Parathyroid adenoma (tissue), 2 donors: ENCODE data around the gene PKN2.

Experiments
- H2AFZ ChIP-seq: fragments of 300-600 bp; sonication (generic); one replicate; pipeline ENCODE4 v1.7.0; 2017; ENCODE audit warnings: antibody characterized with exemption, mild to moderate bottlenecking
- H3K27ac ChIP-seq: fragments of 300-600 bp; sonication (generic); one replicate; pipeline ENCODE4 v1.7.0; 2017
- H3K27me3 ChIP-seq: fragments of 300-600 bp; sonication (generic); one replicate; pipeline ENCODE4 v1.7.0; 2017; ENCODE audit warnings: low read length; ENCODE audit not compliant: control insufficient read depth, insufficient read depth
- H3K36me3 ChIP-seq: fragments of 300-600 bp; sonication (generic); one replicate; pipeline ENCODE4 v1.7.0; 2017; ENCODE audit warnings: low read length; ENCODE audit not compliant: control insufficient read depth, insufficient read depth
- H3K4me1 ChIP-seq: fragments of 300-600 bp; sonication (generic); one replicate; pipeline ENCODE4 v1.7.0; 2017; ENCODE audit warnings: control low read depth
- H3K4me2 ChIP-seq: fragments of 300-600 bp; sonication (generic); one replicate; pipeline ENCODE4 v1.7.0; 2017; ENCODE audit warnings: low read length
- H3K4me3 ChIP-seq: fragments of 300-600 bp; sonication (generic); one replicate; pipeline ENCODE4 v1.7.0; 2017; ENCODE audit warnings: low read depth, low read length
- H3K79me2 ChIP-seq: fragments of 300-600 bp; sonication (generic); one replicate; pipeline ENCODE4 v1.7.0; 2017; ENCODE audit warnings: control low read depth
- H3K9ac ChIP-seq: fragments of 300-600 bp; sonication (generic); one replicate; pipeline ENCODE4 v1.7.0; 2017; ENCODE audit warnings: mild to moderate bottlenecking
- H3K9me3 ChIP-seq: fragments of 300-600 bp; sonication (generic); one replicate; pipeline ENCODE4 v1.7.0; 2017; ENCODE audit warnings: low read length; ENCODE audit not compliant: control insufficient read depth
- CTCF ChIP-seq: fragments of 300-600 bp; sonication (generic); IDR thresholded peaks from one replicate; pipeline ENCODE4 v1.7.0; 2017; ENCODE audit warnings: antibody characterized with exemption, mild to moderate bottlenecking
- donor health status: primary hyperparathyroidism.

PKN2 gene

GRCh38 chr1:88684482-88685258 is 597 bp downstream of the PKN2 start:
- H3K4me1 ChIP-seq, result no peaks in the 10 kb centered on the region
- peak overlapping the region; percentile 87 for H3K27ac ChIP-seq
- peak overlapping the region; percentile 76 for H3K4me2 ChIP-seq
- peak overlapping the region; percentile 81 for H2AFZ ChIP-seq
- H3K79me2 ChIP-seq, result peaks cover 11% of the 10 kb centered on the region
- H3K27me3 ChIP-seq, result no peaks in the 10 kb centered on the region
- no peaks in the 10 kb centered on the region for H3K36me3 ChIP-seq
- peak overlapping the region; percentile 38 for H3K9ac ChIP-seq
- TF ChIP-seq CTCF, result no peak
- H3K9me3 ChIP-seq, result no peaks in the 10 kb centered on the region
- H3K4me3 ChIP-seq, result peak overlapping the region; percentile 78

GRCh38 chr1:88685259-88685620 is 1.2 kb downstream of the PKN2 start:
- TF ChIP-seq CTCF, result no peak
- H3K79me2 ChIP-seq, result peaks cover 11% of the 10 kb centered on the region
- H3K9me3 ChIP-seq, result no peaks in the 10 kb centered on the region
- H3K4me2 ChIP-seq, result peak overlapping the region; percentile 76
- H3K27me3 ChIP-seq, result no peaks in the 10 kb centered on the region
- H3K36me3 ChIP-seq, result no peaks in the 10 kb centered on the region
- no peak overlapping the region for H3K9ac ChIP-seq
- H2AFZ ChIP-seq, result peak overlapping the region; percentile 81
- H3K4me3 ChIP-seq, result peak overlapping the region; percentile 78
- H3K4me1 ChIP-seq, result no peaks in the 10 kb centered on the region
- H3K27ac ChIP-seq, result peak overlapping the region; percentile 87

GRCh38 chr1:88691540-88691939 is 7.5 kb downstream of the PKN2 start:
- no peaks in the 10 kb centered on the region for H3K36me3 ChIP-seq

GRCh38 chr1:88695781-88696180 is 11.7 kb downstream of the PKN2 start:
- TF ChIP-seq CTCF, result no peak
- H2AFZ ChIP-seq, result no peak overlapping the region
- peaks cover 14% of the 10 kb centered on the region for H3K79me2 ChIP-seq
- no peak overlapping the region for H3K27ac ChIP-seq
- no peaks in the 10 kb centered on the region for H3K27me3 ChIP-seq
- H3K9me3 ChIP-seq, result no peaks in the 10 kb centered on the region
- no peaks in the 10 kb centered on the region for H3K36me3 ChIP-seq
- H3K4me1 ChIP-seq, result no peaks in the 10 kb centered on the region
- no peak overlapping the region for H3K9ac ChIP-seq
- no peak overlapping the region for H3K4me2 ChIP-seq
- H3K4me3 ChIP-seq, result no peak overlapping the region

More at GRCh38 chr1:88691540-88691939, 7.5 kb downstream of the PKN2 start:
- Histone ChIP-seq H3K79me2 (peaks cover 22% of the 10 kb centered on the region), H3K27me3 (no peaks in the 10 kb centered on the region), H3K4me1 (no peaks in the 10 kb centered on the region), H3K4me3 (no peak overlapping the region), H3K27ac (no peak overlapping the region), H2AFZ (no peak overlapping the region), H3K4me2 (no peak overlapping the region), H3K9ac (no peak overlapping the region), H3K9me3 (no peaks in the 10 kb centered on the region)
- no peak for TF ChIP-seq CTCF

GRCh38 chr1:88697503-88697902 is 13.4 kb downstream of the PKN2 start:
- Histone ChIP-seq H3K9me3 (no peaks in the 10 kb centered on the region), H3K79me2 (peaks cover 15% of the 10 kb centered on the region), H3K36me3 (no peaks in the 10 kb centered on the region), H3K4me2 (no peak overlapping the region), H2AFZ (no peak overlapping the region), H3K9ac (no peak overlapping the region), H3K27me3 (no peaks in the 10 kb centered on the region), H3K4me3 (no peak overlapping the region), H3K27ac (no peak overlapping the region), H3K4me1 (no peaks in the 10 kb centered on the region)
- TF ChIP-seq CTCF, result no peak
